KMS-11 (cell line): ENCODE data around the gene DENND1A.

Experiments used
- H2AFZ ChIP-seq: fragments of 200-600 bp; sonication (generic); 2 replicates; pipeline ENCODE4 v1.6.1; 2016; ENCODE audit warnings: antibody characterized with exemption, mixed run types, low read depth
- H3K27ac ChIP-seq: fragments of 200-600 bp; sonication (generic); 2 replicates; pipeline ENCODE4 v1.6.1; 2016; ENCODE audit warnings: mild to moderate bottlenecking, mixed run types
- H3K27me3 ChIP-seq: fragments of 200-600 bp; sonication (generic); 2 replicates; pipeline ENCODE4 v1.6.1; 2017; ENCODE audit warnings: mild to moderate bottlenecking, low read depth, mixed run types, moderate library complexity; ENCODE audit not compliant: insufficient read depth
- H3K36me3 ChIP-seq: fragments of 200-600 bp; sonication (generic); 2 replicates; pipeline ENCODE4 v1.6.1; 2017; ENCODE audit warnings: mild to moderate bottlenecking, mixed run types; ENCODE audit not compliant: insufficient read depth
- H3K4me1 ChIP-seq: fragments of 200-600 bp; sonication (generic); 2 replicates; pipeline ENCODE4 v1.6.1; 2016; ENCODE audit warnings: mild to moderate bottlenecking, low read depth, mixed run types; ENCODE audit not compliant: poor library complexity, severe bottlenecking
- H3K4me2 ChIP-seq: fragments of 200-600 bp; sonication (generic); 2 replicates; pipeline ENCODE4 v1.7.0; 2016; ENCODE audit warnings: mild to moderate bottlenecking, mixed run types
- H3K4me3 ChIP-seq: fragments of 200-600 bp; sonication (generic); IDR thresholded peaks from 2 replicates; pipeline ENCODE4 v1.6.1; 2017; ENCODE audit warnings: low read depth, low read length, mixed read lengths; ENCODE audit not compliant: insufficient read depth
- H3K79me2 ChIP-seq: fragments of 200-600 bp; sonication (generic); 2 replicates; pipeline ENCODE4 v1.6.1; 2016; ENCODE audit warnings: low read depth, mixed run types; ENCODE audit not compliant: insufficient read depth
- H3K9ac ChIP-seq: fragments of 200-600 bp; sonication (generic); 2 replicates; pipeline ENCODE4 v1.6.1; 2016; ENCODE audit warnings: mild to moderate bottlenecking, mixed run types
- H4K20me1 ChIP-seq: fragments of 200-600 bp; sonication (generic); 2 replicates; pipeline ENCODE4 v1.6.1; 2016; ENCODE audit warnings: mild to moderate bottlenecking, mixed run types; ENCODE audit not compliant: insufficient read depth
- TF ChIP-seq, protein P1 (sequence below): fragments of 200-600 bp; sonication (generic); conservative IDR thresholded peaks from 2 replicates; pipeline ENCODE4 v1.6.1; 2017; ENCODE audit warnings: low read depth, mild to moderate bottlenecking, antibody characterized with exemption, low read length, moderate library complexity, mixed read lengths

DENND1A gene

DNA sequence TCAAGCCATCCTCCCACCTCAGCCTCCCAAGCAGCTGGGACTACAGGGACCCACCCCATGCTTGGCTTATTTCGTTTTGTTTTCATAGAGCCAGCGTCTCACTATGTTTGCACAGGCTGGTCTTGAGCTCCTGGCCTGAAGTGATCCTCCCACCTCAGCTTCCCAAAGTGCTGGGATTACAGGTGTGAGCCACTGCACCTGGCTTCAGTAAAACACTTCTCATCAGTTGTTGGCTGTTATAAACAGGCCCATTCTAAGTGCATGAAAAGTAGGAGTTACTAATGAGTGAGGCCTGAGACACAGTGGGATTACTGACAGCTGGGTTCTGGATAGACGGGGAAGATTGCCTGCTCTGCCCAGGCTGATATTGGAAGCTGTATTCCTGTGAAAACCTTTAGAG is 570.4 kb downstream of the DENND1A start:
- Histone ChIP-seq H3K4me3 (no peak overlapping the region), H3K27me3 (no peaks in the 10 kb centered on the region; the same call in 1 of the 2 replicates), H3K27ac (no peak overlapping the region), H3K4me2 (no peak overlapping the region; the same call in 1 of the 2 replicates), H3K4me1 (peaks cover 20% of the 10 kb centered on the region), H4K20me1 (no peaks in the 10 kb centered on the region), H3K9ac (no peak overlapping the region), H3K79me2 (no peaks in the 10 kb centered on the region), H3K36me3 (no peaks in the 10 kb centered on the region), H2AFZ (no peak overlapping the region)
- TF ChIP-seq, protein P1, sequence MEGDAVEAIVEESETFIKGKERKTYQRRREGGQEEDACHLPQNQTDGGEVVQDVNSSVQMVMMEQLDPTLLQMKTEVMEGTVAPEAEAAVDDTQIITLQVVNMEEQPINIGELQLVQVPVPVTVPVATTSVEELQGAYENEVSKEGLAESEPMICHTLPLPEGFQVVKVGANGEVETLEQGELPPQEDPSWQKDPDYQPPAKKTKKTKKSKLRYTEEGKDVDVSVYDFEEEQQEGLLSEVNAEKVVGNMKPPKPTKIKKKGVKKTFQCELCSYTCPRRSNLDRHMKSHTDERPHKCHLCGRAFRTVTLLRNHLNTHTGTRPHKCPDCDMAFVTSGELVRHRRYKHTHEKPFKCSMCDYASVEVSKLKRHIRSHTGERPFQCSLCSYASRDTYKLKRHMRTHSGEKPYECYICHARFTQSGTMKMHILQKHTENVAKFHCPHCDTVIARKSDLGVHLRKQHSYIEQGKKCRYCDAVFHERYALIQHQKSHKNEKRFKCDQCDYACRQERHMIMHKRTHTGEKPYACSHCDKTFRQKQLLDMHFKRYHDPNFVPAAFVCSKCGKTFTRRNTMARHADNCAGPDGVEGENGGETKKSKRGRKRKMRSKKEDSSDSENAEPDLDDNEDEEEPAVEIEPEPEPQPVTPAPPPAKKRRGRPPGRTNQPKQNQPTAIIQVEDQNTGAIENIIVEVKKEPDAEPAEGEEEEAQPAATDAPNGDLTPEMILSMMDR, result no peak

DNA sequence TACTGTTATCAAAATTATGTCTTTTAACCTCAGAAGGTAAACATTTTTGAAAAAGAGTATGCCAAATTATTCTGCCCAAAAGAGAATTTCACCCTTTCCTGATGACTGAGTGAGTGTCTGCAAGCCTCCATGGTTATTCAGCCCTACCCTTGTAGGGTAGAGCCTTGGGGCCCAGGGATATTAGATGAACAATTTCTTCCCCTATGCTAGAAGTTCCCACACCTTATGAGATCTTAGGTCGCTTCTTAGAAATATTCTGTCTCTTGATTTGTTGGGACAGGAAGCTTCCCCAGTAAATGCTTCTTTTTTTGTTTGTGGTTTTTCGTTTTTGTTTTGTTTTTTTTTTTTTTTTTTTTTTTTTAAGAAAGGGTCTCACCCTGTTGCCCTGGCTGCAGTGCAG is 570.8 kb downstream of the DENND1A start:
- TF ChIP-seq, protein P1, result no peak
- Histone ChIP-seq H3K36me3 (no peaks in the 10 kb centered on the region), H3K27ac (no peak overlapping the region), H3K79me2 (no peaks in the 10 kb centered on the region), H3K4me3 (no peak overlapping the region), H3K9ac (no peak overlapping the region), H3K27me3 (no peaks in the 10 kb centered on the region; the same call in 1 of the 2 replicates), H3K4me2 (no peak overlapping the region), H4K20me1 (no peaks in the 10 kb centered on the region), H2AFZ (no peak overlapping the region), H3K4me1 (peaks cover 24% of the 10 kb centered on the region)

DNA sequence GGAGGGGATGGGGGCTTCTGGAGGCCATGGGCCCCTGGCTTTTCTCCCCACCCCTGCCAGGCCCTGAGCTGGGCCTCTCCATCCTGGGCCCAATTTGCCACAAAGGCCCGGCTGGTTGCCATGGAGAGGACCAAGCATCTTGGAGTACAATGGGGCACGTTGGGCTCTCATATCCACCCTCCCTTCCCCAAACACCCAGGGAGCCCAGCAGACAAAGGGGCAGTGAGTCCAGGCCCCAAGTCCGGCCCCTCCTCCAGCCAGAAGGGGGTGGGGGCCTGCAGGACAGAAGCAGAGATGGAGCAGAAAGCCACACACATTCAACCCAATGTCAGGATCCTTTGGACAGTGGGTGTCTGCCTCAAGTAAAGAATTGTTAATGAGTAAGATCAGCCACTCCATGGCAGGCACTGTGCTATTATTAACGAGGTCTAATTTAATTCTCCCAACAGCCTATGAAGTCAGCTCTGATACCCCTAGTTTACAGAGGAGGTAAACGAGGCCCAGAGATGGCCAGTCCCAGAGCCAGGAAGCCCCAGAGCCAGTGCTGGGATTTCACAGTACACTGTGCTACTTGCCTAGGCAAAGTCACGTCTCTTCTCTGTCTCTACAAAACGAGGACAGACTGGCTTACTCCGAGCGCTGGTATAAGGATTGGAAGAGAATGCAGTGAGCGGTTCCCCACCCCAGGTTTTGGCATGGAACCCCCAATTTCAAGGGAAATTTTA is 571.6 kb downstream of the DENND1A start:
- Histone ChIP-seq H4K20me1 (no peaks in the 10 kb centered on the region), H3K79me2 (no peaks in the 10 kb centered on the region), H3K9ac (no peak overlapping the region), H3K36me3 (no peaks in the 10 kb centered on the region), H3K4me3 (no peak overlapping the region), H3K4me2 (no peak overlapping the region), H3K27ac (no peak overlapping the region), H3K4me1 (peaks cover 27% of the 10 kb centered on the region), H2AFZ (no peak overlapping the region), H3K27me3 (no peaks in the 10 kb centered on the region; the same call in 1 of the 2 replicates)
- TF ChIP-seq, protein P1, result no peak

- Histone ChIP-seq H3K36me3 (no peaks in the 10 kb centered on the region), H3K9ac (no peak overlapping the region), H3K4me3 (no peak overlapping the region), H3K4me1 (peaks cover 27% of the 10 kb centered on the region), H2AFZ (no peak overlapping the region), H3K27ac (no peak overlapping the region), H3K27me3 (no peaks in the 10 kb centered on the region; the same call in 1 of the 2 replicates), H3K4me2 (no peak overlapping the region), H3K79me2 (no peaks in the 10 kb centered on the region), H4K20me1 (no peaks in the 10 kb centered on the region)
- TF ChIP-seq, protein P1, result no peak
Observed at GRCh38 chr9:123357743-123358059, 572.2 kb downstream of the DENND1A start.
